NCI-H2227 (cell line): ENCODE data around the gene AURKAIP1.
A peak's percentile ranks its signal among the peaks of the same experiment; 100 is the strongest.

Source experiments
- DNase-seq: peaks from one replicate; lab custom pipeline; 2025; ENCODE audit not compliant: unreplicated experiment; lab: John Stamatoyannopoulos, UW

Gene AURKAIP1

GRCh38 chr1:1348420-1349255 lies 26.4 kb downstream of the AURKAIP1 start:
- DNase-seq, result peak; percentile 59

- DNase-seq, result no peak
These were observed 27.2 kb downstream of the AURKAIP1 start for GRCh38 chr1:1347663-1348419.

GRCh38 chr1:1347026-1347595 lies 27.9 kb downstream of the AURKAIP1 start:
- DNase-seq, result no peak

GRCh38 chr1:1346501-1346890 lies 28.5 kb downstream of the AURKAIP1 start:
- no peak for DNase-seq

GRCh38 chr1:1345860-1346500 lies 29.0 kb downstream of the AURKAIP1 start:
- no peak for DNase-seq

GRCh38 chr1:1345384-1345783 lies 29.6 kb downstream of the AURKAIP1 start:
- DNase-seq, result no peak

GRCh38 chr1:1344655-1345361 lies 30.2 kb downstream of the AURKAIP1 start:
- DNase-seq, result no peak

GRCh38 chr1:1343811-1344421 lies 31.1 kb downstream of the AURKAIP1 start:
- no peak for DNase-seq

- DNase-seq, result no peak
These were observed 32.4 kb downstream of the AURKAIP1 start for GRCh38 chr1:1342584-1343115.

GRCh38 chr1:1342061-1342562 lies 32.9 kb downstream of the AURKAIP1 start:
- DNase-seq, result no peak

GRCh38 chr1:1341549-1342021 lies 33.4 kb downstream of the AURKAIP1 start:
- no peak for DNase-seq

GRCh38 chr1:1340791-1341548 lies 34.0 kb downstream of the AURKAIP1 start:
- DNase-seq, result no peak

GRCh38 chr1:1340185-1340584 lies 34.8 kb downstream of the AURKAIP1 start:
- no peak for DNase-seq

- DNase-seq, result no peak
These were observed 36.7 kb downstream of the AURKAIP1 start for GRCh38 chr1:1338278-1338677.

- no peak for DNase-seq
These were observed 37.2 kb downstream of the AURKAIP1 start for GRCh38 chr1:1337793-1338147.

GRCh38 chr1:1336931-1337792 lies 37.8 kb downstream of the AURKAIP1 start:
- no peak for DNase-seq

GRCh38 chr1:1336446-1336845 lies 38.6 kb downstream of the AURKAIP1 start:
- no peak for DNase-seq

- DNase-seq, result no peak
These were observed 39.2 kb downstream of the AURKAIP1 start for GRCh38 chr1:1335792-1336248.
